WERI-Rb-1 (cell line): ENCODE data around the gene VPS51.

ENCODE experiments used
- DNase-seq: peaks from one replicate; pipeline ENCODE4 v3.0.0-alpha.2; 2020
- H3K27ac ChIP-seq: fragments of 250-450 bp; sonication (Bioruptor Pico); 2 replicates; pipeline ENCODE4 v1.5.1; 2020; ENCODE audit warnings: mild to moderate bottlenecking, moderate library complexity
- H3K27me3 ChIP-seq: fragments of 250-450 bp; sonication (Bioruptor Pico); 2 replicates; pipeline ENCODE4 v1.5.1; 2021; ENCODE audit warnings: mild to moderate bottlenecking, low read depth, moderate library complexity; ENCODE audit not compliant: insufficient read depth, severe bottlenecking
- H3K36me3 ChIP-seq: fragments of 250-450 bp; sonication (Bioruptor Pico); 2 replicates; pipeline ENCODE4 v1.5.1; 2020; ENCODE audit warnings: mild to moderate bottlenecking, moderate library complexity
- H3K4me3 ChIP-seq: 2 replicates; pipeline ENCODE4 v1.5.1; 2011; ENCODE audit warnings: low read depth, mild to moderate bottlenecking, control low read depth, low read length
- H3K9me3 ChIP-seq: fragments of 250-450 bp; sonication (Bioruptor Pico); 2 replicates; pipeline ENCODE4 v1.5.1; 2021; ENCODE audit warnings: mild to moderate bottlenecking, moderate library complexity; ENCODE audit not compliant: severe bottlenecking
- CTCF ChIP-seq: IDR thresholded peaks from 2 replicates; pipeline ENCODE4 v1.5.1; 2011; ENCODE audit warnings: low read depth, mild to moderate bottlenecking, control low read depth, inconsistent platforms, low read length

Gene VPS51

DNA sequence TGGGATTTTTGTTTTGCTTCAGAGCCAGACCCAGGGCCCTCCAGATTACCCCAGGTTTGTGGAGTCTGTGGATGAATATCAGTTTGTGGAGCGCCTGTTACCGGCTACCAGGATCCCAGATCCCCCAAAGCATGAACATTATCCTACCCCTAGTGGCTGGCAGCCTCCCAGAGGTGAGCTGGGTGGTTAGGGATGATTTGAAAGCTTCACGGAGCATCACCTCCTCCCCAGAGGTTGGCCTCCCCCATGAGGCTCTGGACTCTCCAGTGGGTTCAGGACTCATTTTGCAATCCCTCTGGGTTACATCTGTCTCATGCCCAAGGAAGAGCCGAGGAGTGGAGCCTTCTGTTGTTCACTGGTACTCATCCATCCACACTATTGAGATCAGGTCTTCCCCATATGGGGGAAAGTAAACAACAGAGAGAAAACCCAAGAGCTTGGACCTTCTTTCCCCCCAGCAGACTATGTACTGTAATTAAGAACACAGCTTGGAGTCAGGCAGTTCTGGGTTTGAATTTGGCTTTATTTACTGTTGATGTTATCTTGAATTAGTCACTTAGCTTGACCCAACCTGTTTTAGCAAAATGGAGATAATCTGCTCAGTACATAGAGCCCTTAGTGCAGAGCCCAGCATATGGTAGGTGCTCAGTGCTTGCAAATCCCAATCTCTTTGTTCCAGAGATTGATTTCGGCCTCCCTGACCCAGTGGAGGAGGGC, 28.6 kb downstream of the VPS51 start:
- peak overlapping the region; percentile 51 for H3K27ac ChIP-seq
- DNase-seq: no peak
- H3K9me3 ChIP-seq: no peaks in the 10 kb centered on the region
- H3K36me3 ChIP-seq: peaks cover 87% of the 10 kb centered on the region
- no peaks in the 10 kb centered on the region for H3K27me3 ChIP-seq
- H3K4me3 ChIP-seq: no peak overlapping the region
- TF ChIP-seq CTCF: no peak

DNA sequence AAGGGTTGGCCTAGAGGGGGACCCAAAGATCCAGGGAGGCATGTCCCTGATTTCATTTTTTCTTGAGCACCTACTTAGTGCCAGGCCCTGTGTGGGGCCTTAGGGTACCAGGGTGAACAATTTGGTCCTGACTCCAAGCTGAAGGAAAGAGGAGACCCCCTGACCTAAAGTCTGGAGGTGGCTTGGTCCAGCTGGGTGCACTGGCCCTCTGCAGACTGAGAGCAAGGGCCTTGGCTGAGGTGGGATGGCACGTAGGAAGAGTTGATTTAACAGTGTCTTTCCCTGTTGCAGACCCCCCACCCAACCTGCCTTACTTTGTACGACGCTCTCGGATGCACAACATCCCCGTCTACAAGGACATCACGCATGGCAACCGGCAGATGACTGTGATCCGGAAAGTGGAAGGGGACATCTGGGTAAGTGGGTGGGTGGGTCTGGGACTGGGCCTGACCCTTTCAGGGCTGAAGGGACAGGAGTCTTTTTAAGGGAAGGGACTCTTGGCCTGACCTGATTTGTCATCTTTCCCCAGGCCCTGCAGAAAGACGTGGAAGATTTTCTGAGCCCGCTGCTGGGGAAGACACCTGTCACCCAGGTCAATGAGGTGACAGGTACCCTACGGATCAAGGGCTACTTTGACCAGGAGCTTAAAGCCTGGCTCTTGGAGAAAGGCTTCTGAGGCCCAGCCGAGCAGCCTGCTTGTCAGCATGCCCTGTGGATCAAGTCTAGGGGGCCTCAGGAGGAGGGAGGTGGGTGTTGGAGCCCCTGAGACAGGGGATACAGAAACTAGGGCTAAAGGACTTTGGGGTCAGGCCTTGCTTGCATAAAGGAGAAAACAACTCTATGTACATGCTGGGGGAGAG, 29.4 kb downstream of the VPS51 start:
- H3K27ac ChIP-seq: peak overlapping the region; percentile 51
- no peak overlapping the region for H3K4me3 ChIP-seq
- no peak for TF ChIP-seq CTCF
- no peaks in the 10 kb centered on the region for H3K9me3 ChIP-seq
- no peak for DNase-seq
- H3K36me3 ChIP-seq: peaks cover 87% of the 10 kb centered on the region
- no peaks in the 10 kb centered on the region for H3K27me3 ChIP-seq

GRCh38 chr11:65126624-65127274, 30.7 kb downstream of the VPS51 start:
- no peak for TF ChIP-seq CTCF
- no peak for DNase-seq
- Histone ChIP-seq H3K27me3 (no peaks in the 10 kb centered on the region), H3K36me3 (peaks cover 86% of the 10 kb centered on the region), H3K4me3 (no peak overlapping the region), H3K9me3 (no peaks in the 10 kb centered on the region), H3K27ac (no peak overlapping the region)

GRCh38 chr11:65127473-65128181, 31.6 kb downstream of the VPS51 start:
- Histone ChIP-seq H3K27ac (no peak overlapping the region), H3K27me3 (no peaks in the 10 kb centered on the region)
- DNase-seq: no peak

More at GRCh38 chr11:65127473-65128181, 31.6 kb downstream of the VPS51 start:
- no peak for TF ChIP-seq CTCF
- no peak overlapping the region for H3K4me3 ChIP-seq
- no peaks in the 10 kb centered on the region for H3K9me3 ChIP-seq
- H3K36me3 ChIP-seq: peaks cover 95% of the 10 kb centered on the region
